ENCODE results near the gene LILRB4. TPM values are rescaled to one million over a fixed set of nuclear protein-coding genes. Genes with fewer than 3 reads are reported as not detected.
"Not testable (repeated sequence)": the region's sequence is repeated elsewhere in the genome, so short reads cannot be mapped to it uniquely, and the experiment has no call there.

Gene LILRB4
- total RNA-seq, 2 experiments from 2014 or later, result 0.82 to 3.0 TPM

- DNase-seq (ENCODE audit: low spot score); H3K9me2 ChIP-seq (ENCODE audit: insufficient read depth, low read length); H3K9me3 ChIP-seq (ENCODE audit: low read length); BruUV-seq (replicated peaks); H4K20me1 ChIP-seq (ENCODE audit: insufficient read depth, low read length); H3K36me3 ChIP-seq (ENCODE audit: insufficient read depth, low read length); H3K27ac ChIP-seq (ENCODE audit: low read depth, low read length, poor library complexity, severe bottlenecking); POLR2A ChIA-PET; H3K4me1 ChIP-seq (ENCODE audit: insufficient read depth, low read length, poor library complexity, severe bottlenecking); H3K79me2 ChIP-seq (ENCODE audit: insufficient read depth, low read depth, low read length); H2AFZ ChIP-seq (ENCODE audit: low read length); H3K4me3 ChIP-seq (ENCODE audit: low read depth, low read length, poor library complexity, severe bottlenecking); H3K4me2 ChIP-seq (ENCODE audit: low read length); CTCF ChIA-PET (ENCODE audit: unreplicated experiment): not testable (repeated sequence)
- intact Hi-C loops (cut with micrococcal nuclease; ENCODE audit: unreplicated experiment), result loop anchor here (10.0 kb wide), 1 partner anchor 338 kb away; no protein-coding TSS in a partner anchor
Measured at GRCh38 chr19:54632517-54632916, 30.3 kb upstream of the LILRB4 start.

DNA sequence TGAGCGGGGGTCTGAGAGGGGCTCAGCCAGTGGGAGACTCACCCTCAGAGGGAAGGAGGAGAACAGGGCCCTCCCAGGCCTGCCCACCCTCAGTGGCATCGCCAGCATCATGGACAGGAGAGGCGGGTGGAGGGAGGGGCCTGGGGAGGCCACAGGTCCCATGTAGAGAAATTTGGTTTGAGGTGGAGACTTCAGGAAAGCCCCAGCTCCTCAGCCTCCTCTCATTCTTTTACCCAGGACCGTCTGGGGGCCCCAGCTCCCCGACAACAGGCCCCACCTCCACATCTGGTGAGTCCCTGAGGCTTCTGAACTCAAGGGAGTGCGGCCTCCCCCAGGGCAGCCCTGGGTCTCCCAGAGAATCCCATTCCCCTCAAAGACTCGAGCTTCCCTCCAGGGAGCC lies 29.4 kb upstream of the LILRB4 start:
- no peak overlapping the region for H3K4me2 ChIP-seq (ENCODE audit: low read length)
- H4K20me1 ChIP-seq (ENCODE audit: insufficient read depth, low read length), result no peaks in the 10 kb centered on the region
- CTCF ChIA-PET (ENCODE audit: unreplicated experiment), result no interaction called here
- H3K36me3 ChIP-seq (ENCODE audit: insufficient read depth, low read length), result no peaks in the 10 kb centered on the region
- intact Hi-C loops (cut with micrococcal nuclease; ENCODE audit: unreplicated experiment), result loop anchor here (10.0 kb wide), 1 partner anchor 339 kb away; no protein-coding TSS in a partner anchor
- H3K27ac ChIP-seq (ENCODE audit: low read depth, low read length, poor library complexity, severe bottlenecking), result no peak overlapping the region
- H3K9me3 ChIP-seq (ENCODE audit: low read length), result no peaks in the 10 kb centered on the region
- no TSS peak for BruUV-seq (replicated peaks)
- POLR2A ChIA-PET, result interaction anchor here (0.5 kb wide), 1 partner anchor 268 kb away, joined by 4 read pairs; no protein-coding TSS in a partner anchor
- H3K4me1 ChIP-seq (ENCODE audit: insufficient read depth, low read length, poor library complexity, severe bottlenecking), result no peaks in the 10 kb centered on the region
- TF ChIP-seq, protein P1, sequence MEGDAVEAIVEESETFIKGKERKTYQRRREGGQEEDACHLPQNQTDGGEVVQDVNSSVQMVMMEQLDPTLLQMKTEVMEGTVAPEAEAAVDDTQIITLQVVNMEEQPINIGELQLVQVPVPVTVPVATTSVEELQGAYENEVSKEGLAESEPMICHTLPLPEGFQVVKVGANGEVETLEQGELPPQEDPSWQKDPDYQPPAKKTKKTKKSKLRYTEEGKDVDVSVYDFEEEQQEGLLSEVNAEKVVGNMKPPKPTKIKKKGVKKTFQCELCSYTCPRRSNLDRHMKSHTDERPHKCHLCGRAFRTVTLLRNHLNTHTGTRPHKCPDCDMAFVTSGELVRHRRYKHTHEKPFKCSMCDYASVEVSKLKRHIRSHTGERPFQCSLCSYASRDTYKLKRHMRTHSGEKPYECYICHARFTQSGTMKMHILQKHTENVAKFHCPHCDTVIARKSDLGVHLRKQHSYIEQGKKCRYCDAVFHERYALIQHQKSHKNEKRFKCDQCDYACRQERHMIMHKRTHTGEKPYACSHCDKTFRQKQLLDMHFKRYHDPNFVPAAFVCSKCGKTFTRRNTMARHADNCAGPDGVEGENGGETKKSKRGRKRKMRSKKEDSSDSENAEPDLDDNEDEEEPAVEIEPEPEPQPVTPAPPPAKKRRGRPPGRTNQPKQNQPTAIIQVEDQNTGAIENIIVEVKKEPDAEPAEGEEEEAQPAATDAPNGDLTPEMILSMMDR (conservative IDR thresholded peaks at IDR 0.05; ENCODE audit: low read length), result no peak
- TF ChIP-seq EZH2phosphoT487 (IDR thresholded peaks at IDR 0.05; ENCODE audit: borderline replicate concordance, low read depth, low read length), result no peak
- no peaks in the 10 kb centered on the region for H3K79me2 ChIP-seq (ENCODE audit: insufficient read depth, low read depth, low read length)
- no peak overlapping the region for H3K4me3 ChIP-seq (ENCODE audit: low read depth, low read length, poor library complexity, severe bottlenecking)
- no peak overlapping the region for H2AFZ ChIP-seq (ENCODE audit: low read length)
- DNase-seq (ENCODE audit: low spot score), result no peak
- H3K9me2 ChIP-seq (ENCODE audit: insufficient read depth, low read length), result no peaks in the 10 kb centered on the region

DNA sequence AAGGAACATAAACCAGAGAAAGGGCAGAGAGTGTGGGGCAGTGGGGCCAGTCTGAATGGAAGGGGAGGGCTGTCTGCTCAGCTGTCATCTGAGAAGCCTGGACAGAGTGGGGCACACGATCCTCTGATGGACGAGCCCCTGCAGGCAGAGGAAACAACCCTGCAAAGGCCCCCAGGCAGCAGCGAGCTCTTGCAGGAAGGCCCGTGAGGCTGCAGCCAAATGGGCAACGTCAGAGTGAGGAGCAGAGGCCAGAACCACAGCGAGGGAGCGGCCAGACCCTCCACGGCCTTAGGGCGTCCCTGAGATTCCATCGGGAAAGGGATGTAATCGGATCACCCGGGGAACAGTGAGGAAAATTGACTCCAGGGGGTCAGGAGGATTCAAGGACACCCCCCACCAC lies 26.7 kb upstream of the LILRB4 start:
- H3K4me3 ChIP-seq (ENCODE audit: low read depth, low read length, poor library complexity, severe bottlenecking); H2AFZ ChIP-seq (ENCODE audit: low read length); H3K9me3 ChIP-seq (ENCODE audit: low read length); H3K4me1 ChIP-seq (ENCODE audit: insufficient read depth, low read length, poor library complexity, severe bottlenecking); POLR2A ChIA-PET; DNase-seq (ENCODE audit: low spot score); CTCF ChIA-PET (ENCODE audit: unreplicated experiment); H4K20me1 ChIP-seq (ENCODE audit: insufficient read depth, low read length); H3K9me2 ChIP-seq (ENCODE audit: insufficient read depth, low read length); H3K27ac ChIP-seq (ENCODE audit: low read depth, low read length, poor library complexity, severe bottlenecking); BruUV-seq (replicated peaks); H3K36me3 ChIP-seq (ENCODE audit: insufficient read depth, low read length); H3K4me2 ChIP-seq (ENCODE audit: low read length); H3K79me2 ChIP-seq (ENCODE audit: insufficient read depth, low read depth, low read length): not testable (repeated sequence)
- intact Hi-C loops (cut with micrococcal nuclease; ENCODE audit: unreplicated experiment), result loop anchor here (10.0 kb wide), 1 partner anchor 341 kb away; no protein-coding TSS in a partner anchor

DNA sequence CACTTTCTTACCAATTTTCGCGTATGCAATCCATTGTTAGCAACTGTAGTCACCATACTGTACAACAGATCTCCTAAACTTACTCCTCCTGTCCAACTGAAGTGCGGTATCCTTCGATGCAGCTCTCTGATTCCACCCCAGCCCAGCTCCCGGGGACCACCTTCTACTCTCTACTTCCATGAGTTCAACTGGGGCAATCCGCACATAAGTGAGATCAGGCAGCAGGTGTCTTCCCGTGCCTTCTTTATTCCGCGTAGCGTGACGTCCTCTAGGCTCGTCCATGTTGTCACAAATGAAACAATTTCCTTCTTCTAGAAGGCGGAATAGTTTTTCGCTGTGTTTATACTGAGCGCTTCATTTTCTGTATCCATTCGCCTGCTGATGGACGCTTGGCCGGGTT lies 24.1 kb upstream of the LILRB4 start:
- H3K4me1 ChIP-seq (ENCODE audit: insufficient read depth, low read length, poor library complexity, severe bottlenecking), result no peaks in the 10 kb centered on the region
- intact Hi-C loops (cut with micrococcal nuclease; ENCODE audit: unreplicated experiment), result loop anchor here (10.0 kb wide), 1 partner anchor 344 kb away; no protein-coding TSS in a partner anchor
- H3K9me3 ChIP-seq (ENCODE audit: low read length), result no peaks in the 10 kb centered on the region
- H3K79me2 ChIP-seq (ENCODE audit: insufficient read depth, low read depth, low read length), result no peaks in the 10 kb centered on the region
- H3K36me3 ChIP-seq (ENCODE audit: insufficient read depth, low read length), result no peaks in the 10 kb centered on the region
- no peak for DNase-seq (ENCODE audit: low spot score)
- POLR2A ChIA-PET, result no interaction called here
- CTCF ChIA-PET (ENCODE audit: unreplicated experiment), result no interaction called here
- no peaks in the 10 kb centered on the region for H4K20me1 ChIP-seq (ENCODE audit: insufficient read depth, low read length)
- H3K4me2 ChIP-seq (ENCODE audit: low read length), result no peak overlapping the region
- H3K9me2 ChIP-seq (ENCODE audit: insufficient read depth, low read length), result no peaks in the 10 kb centered on the region
- no peak overlapping the region for H3K4me3 ChIP-seq (ENCODE audit: low read depth, low read length, poor library complexity, severe bottlenecking)
- TF ChIP-seq, protein P1 (conservative IDR thresholded peaks at IDR 0.05; ENCODE audit: low read length), result no peak
- TF ChIP-seq EZH2phosphoT487 (IDR thresholded peaks at IDR 0.05; ENCODE audit: borderline replicate concordance, low read depth, low read length), result no peak
- no peak overlapping the region for H3K27ac ChIP-seq (ENCODE audit: low read depth, low read length, poor library complexity, severe bottlenecking)
- H2AFZ ChIP-seq (ENCODE audit: low read length), result no peak overlapping the region
- BruUV-seq (replicated peaks), result no TSS peak

DNA sequence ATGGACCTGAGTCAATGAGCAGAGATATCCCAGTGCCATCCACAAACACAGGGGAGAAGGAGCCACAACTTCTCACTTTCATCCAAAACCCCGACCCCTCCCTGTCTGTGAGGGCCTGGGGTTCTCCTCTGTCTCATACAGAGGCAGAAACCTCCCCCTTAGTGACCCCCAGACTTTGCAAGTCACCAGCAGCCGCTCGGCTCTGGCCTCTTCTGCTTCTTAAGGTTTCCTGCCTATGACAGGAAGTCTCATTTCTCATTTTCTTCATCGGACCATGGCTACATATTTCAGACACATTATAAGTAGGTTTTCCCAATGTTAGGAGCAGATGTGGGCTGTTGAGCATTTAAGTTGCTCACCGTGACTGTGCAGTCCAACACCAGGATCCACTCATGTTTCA lies 19.8 kb upstream of the LILRB4 start:
- intact Hi-C loops (cut with micrococcal nuclease; ENCODE audit: unreplicated experiment); H4K20me1 ChIP-seq (ENCODE audit: insufficient read depth, low read length); CTCF ChIA-PET (ENCODE audit: unreplicated experiment); H3K36me3 ChIP-seq (ENCODE audit: insufficient read depth, low read length); BruUV-seq (replicated peaks); H3K27ac ChIP-seq (ENCODE audit: low read depth, low read length, poor library complexity, severe bottlenecking); H3K4me2 ChIP-seq (ENCODE audit: low read length); H3K4me1 ChIP-seq (ENCODE audit: insufficient read depth, low read length, poor library complexity, severe bottlenecking); H3K79me2 ChIP-seq (ENCODE audit: insufficient read depth, low read depth, low read length); H3K9me3 ChIP-seq (ENCODE audit: low read length); H2AFZ ChIP-seq (ENCODE audit: low read length); H3K9me2 ChIP-seq (ENCODE audit: insufficient read depth, low read length); POLR2A ChIA-PET; DNase-seq (ENCODE audit: low spot score); H3K4me3 ChIP-seq (ENCODE audit: low read depth, low read length, poor library complexity, severe bottlenecking): not testable (repeated sequence)
